ENCODE results near the gene FBXO21. TPM values are rescaled to one million over a fixed set of nuclear protein-coding genes. Genes with fewer than 3 reads are reported as not detected.
"Not testable (repeated sequence)": the region's sequence is repeated elsewhere in the genome, so short reads cannot be mapped to it uniquely, and the experiment has no call there.

FBXO21 gene
- total and polyA plus RNA-seq, 2 experiments from 2014 or later: 32.3 to 43.9 TPM

DNA sequence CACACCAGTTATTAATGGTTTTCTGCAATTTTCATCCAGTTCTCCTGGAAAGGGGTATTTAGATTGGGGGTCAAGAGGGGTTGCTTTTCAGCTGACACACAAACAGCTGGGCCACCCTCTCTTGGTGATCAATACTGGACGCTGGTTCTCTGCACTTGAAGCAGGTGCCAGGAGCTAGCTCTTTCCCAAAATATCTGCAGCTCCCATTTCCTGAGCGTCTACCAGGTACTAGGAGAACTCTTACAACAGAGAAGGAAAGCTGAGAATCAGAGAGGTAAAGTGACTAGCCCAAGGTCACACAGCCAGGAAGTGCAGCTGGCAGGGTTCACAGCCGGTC lies 92.3 kb downstream of the FBXO21 start:
- no peak overlapping the region for H3K27ac ChIP-seq
- no peaks in the 10 kb centered on the region for H3K9me2 ChIP-seq (ENCODE audit: insufficient read depth)
- in situ Hi-C loops (cut with MboI): no loop called here
- no peaks in the 10 kb centered on the region for H3K36me3 ChIP-seq (ENCODE audit: low read depth)
- TF ChIP-seq EZH2phosphoT487 (IDR thresholded peaks at IDR 0.05; ENCODE audit: insufficient read depth, low read depth): no peak
- TF ChIP-seq EZH2 (IDR thresholded peaks at IDR 0.05; ENCODE audit: insufficient read depth, poor library complexity, severe bottlenecking): no peak
- no peaks in the 10 kb centered on the region for H3K4me1 ChIP-seq (ENCODE audit: insufficient read depth)
- no peak for DNase-seq
- H3K4me3 ChIP-seq: no peak overlapping the region
- H2AFZ ChIP-seq: no peak overlapping the region
- no peaks in the 10 kb centered on the region for H3K9me3 ChIP-seq (ENCODE audit: low read depth)
- no peaks in the 10 kb centered on the region for H4K20me1 ChIP-seq (ENCODE audit: insufficient read depth)
- H3K9ac ChIP-seq: no peak overlapping the region
- WGBS, 2 experiments (ENCODE audit: low coverage in 1 of 2, low lambda C conversion rate in 2 of 2, missing lambda C conversion rate in 2 of 2): 29 to 35% methylated on average over 3 of the region's 3 CpGs
- H3K27me3 ChIP-seq (replicated peaks; ENCODE audit: insufficient read depth): peaks cover 89% of the 10 kb centered on the region
- H3F3A ChIP-seq (ENCODE audit: insufficient read depth): no peaks in the 10 kb centered on the region
- H3K4me2 ChIP-seq (ENCODE audit: unreplicated experiment): no peak overlapping the region
- H3K79me2 ChIP-seq (ENCODE audit: insufficient read depth): no peaks in the 10 kb centered on the region

DNA sequence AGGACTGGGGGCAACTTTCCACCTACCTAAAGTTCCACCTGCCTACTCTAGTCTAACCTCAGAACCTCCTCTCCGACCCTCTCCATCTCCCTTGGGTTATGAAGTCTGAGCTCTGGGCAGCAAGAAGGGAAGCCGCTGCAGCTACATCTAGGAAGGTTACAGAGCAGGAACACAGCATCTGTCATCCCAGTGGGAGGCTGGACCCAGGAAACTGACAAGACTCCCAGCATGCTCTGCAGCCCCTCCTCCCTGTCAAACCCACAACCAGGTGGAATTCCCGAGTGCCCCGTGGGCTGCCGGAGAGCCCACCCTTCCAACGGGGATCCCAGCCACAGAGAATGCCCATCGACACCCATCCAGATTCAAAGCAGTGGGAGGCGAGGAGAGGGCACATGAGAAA lies 93.1 kb downstream of the FBXO21 start:
- Histone ChIP-seq H3K36me3 (ENCODE audit: low read depth) (no peaks in the 10 kb centered on the region), H3K79me2 (ENCODE audit: insufficient read depth) (no peaks in the 10 kb centered on the region), H4K20me1 (ENCODE audit: insufficient read depth) (no peaks in the 10 kb centered on the region), H3K9ac (no peak overlapping the region), H3K9me3 (ENCODE audit: low read depth) (no peaks in the 10 kb centered on the region), H3F3A (ENCODE audit: insufficient read depth) (no peaks in the 10 kb centered on the region), H2AFZ (no peak overlapping the region), H3K27ac (no peak overlapping the region), H3K4me2 (ENCODE audit: unreplicated experiment) (no peak overlapping the region), H3K4me1 (ENCODE audit: insufficient read depth) (no peaks in the 10 kb centered on the region), H3K4me3 (no peak overlapping the region), H3K9me2 (ENCODE audit: insufficient read depth) (no peaks in the 10 kb centered on the region), H3K27me3 (replicated peaks; ENCODE audit: insufficient read depth) (peaks cover 89% of the 10 kb centered on the region)
- in situ Hi-C loops (cut with MboI): no loop called here
- 18 to 22% methylated on average over 8 of the region's 8 CpGs for WGBS, 2 experiments (ENCODE audit: low coverage in 1 of 2, low lambda C conversion rate in 2 of 2, missing lambda C conversion rate in 2 of 2)
- DNase-seq: no peak
- TF ChIP-seq EZH2phosphoT487 (IDR thresholded peaks at IDR 0.05; ENCODE audit: insufficient read depth, low read depth) (no peak), EZH2 (IDR thresholded peaks at IDR 0.05; ENCODE audit: insufficient read depth, poor library complexity, severe bottlenecking) (no peak)

DNA sequence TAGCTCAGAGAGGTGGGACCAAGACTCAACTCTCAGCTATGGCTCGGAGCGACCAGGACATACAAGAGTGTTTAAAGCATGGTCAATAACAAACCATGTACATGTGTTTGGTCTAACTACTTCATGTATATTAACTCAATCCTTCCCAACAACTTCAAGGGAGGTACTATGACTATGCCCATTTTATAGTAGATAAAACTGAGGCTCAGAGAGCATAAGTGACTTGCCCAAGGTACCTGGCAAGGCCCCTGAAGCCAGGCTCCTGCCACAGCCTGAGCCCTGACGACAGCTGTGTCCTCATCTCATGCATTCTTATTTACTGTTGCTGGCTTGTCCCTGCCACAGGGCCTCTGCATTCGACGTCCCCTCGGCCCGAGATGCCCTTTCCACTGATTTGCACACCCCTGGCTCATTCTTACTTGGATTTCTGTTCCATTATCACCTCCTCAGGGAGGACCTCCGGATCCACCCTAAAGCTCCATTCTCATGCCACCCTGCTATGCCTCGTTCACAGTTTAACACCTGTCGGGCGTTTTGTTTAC lies 93.7 kb downstream of the FBXO21 start:
- in situ Hi-C loops (cut with MboI): no loop called here
- WGBS, 2 experiments (ENCODE audit: low coverage in 1 of 2, low lambda C conversion rate in 2 of 2, missing lambda C conversion rate in 2 of 2): 23 to 25% methylated on average over 11 of the region's 11 CpGs

DNA sequence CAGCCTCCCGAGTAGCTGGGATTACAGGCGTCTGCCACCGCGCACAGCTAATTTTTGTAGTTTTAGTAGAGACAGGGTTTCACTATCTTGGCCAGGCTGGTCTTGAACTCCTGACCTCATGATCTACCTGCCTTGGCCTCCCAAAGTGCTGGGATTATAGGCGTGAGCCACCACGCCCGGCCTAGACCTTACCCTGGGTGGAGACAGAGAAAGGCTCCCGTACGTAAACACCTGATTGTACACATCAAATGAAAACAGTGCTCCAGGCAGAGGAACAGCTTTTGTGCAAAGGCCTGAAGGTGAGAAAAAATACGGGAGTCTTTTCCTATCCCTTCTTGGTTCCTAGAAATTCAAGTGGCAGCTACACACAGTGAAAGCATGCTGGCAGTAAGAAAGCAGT lies 95.1 kb downstream of the FBXO21 start:
- H3F3A ChIP-seq (ENCODE audit: insufficient read depth); DNase-seq; H3K9ac ChIP-seq; H2AFZ ChIP-seq; H3K36me3 ChIP-seq (ENCODE audit: low read depth); H3K9me3 ChIP-seq (ENCODE audit: low read depth); H3K4me1 ChIP-seq (ENCODE audit: insufficient read depth); H3K9me2 ChIP-seq (ENCODE audit: insufficient read depth); H4K20me1 ChIP-seq (ENCODE audit: insufficient read depth); H3K79me2 ChIP-seq (ENCODE audit: insufficient read depth); in situ Hi-C loops (cut with MboI); H3K27ac ChIP-seq; H3K4me2 ChIP-seq (ENCODE audit: unreplicated experiment); H3K4me3 ChIP-seq: not testable (repeated sequence)
- H3K27me3 ChIP-seq (replicated peaks; ENCODE audit: insufficient read depth): peaks cover 84% of the 10 kb centered on the region
- 63 to 71% methylated on average over 10 of the region's 10 CpGs for WGBS, 2 experiments (ENCODE audit: low coverage in 1 of 2, low lambda C conversion rate in 2 of 2, missing lambda C conversion rate in 2 of 2)

More for the DNA sequence above, 93.7 kb downstream of the FBXO21 start:
- H3K79me2 ChIP-seq (ENCODE audit: insufficient read depth): no peaks in the 10 kb centered on the region
- no peaks in the 10 kb centered on the region for H3K9me2 ChIP-seq (ENCODE audit: insufficient read depth)
- H3K27me3 ChIP-seq (replicated peaks; ENCODE audit: insufficient read depth): peaks cover 89% of the 10 kb centered on the region
- H3K4me3 ChIP-seq: no peak overlapping the region
- H3F3A ChIP-seq (ENCODE audit: insufficient read depth): no peaks in the 10 kb centered on the region
- no peak overlapping the region for H2AFZ ChIP-seq
- H3K9ac ChIP-seq: no peak overlapping the region
- no peaks in the 10 kb centered on the region for H3K9me3 ChIP-seq (ENCODE audit: low read depth)
- TF ChIP-seq EZH2phosphoT487 (IDR thresholded peaks at IDR 0.05; ENCODE audit: insufficient read depth, low read depth): no peak
- peak; percentile 22 for TF ChIP-seq EZH2 (IDR thresholded peaks at IDR 0.05; ENCODE audit: insufficient read depth, poor library complexity, severe bottlenecking)
- H3K27ac ChIP-seq: no peak overlapping the region
- no peak for DNase-seq
- no peak overlapping the region for H3K4me2 ChIP-seq (ENCODE audit: unreplicated experiment)
- no peaks in the 10 kb centered on the region for H3K4me1 ChIP-seq (ENCODE audit: insufficient read depth)
- no peaks in the 10 kb centered on the region for H4K20me1 ChIP-seq (ENCODE audit: insufficient read depth)
- H3K36me3 ChIP-seq (ENCODE audit: low read depth): no peaks in the 10 kb centered on the region
